Neural cell (in vitro differentiated cells): ENCODE results near the gene PSMA8. TPM values are rescaled to one million over a fixed set of nuclear protein-coding genes. Genes with fewer than 3 reads are reported as not detected.
"Not testable (repeated sequence)": the region's sequence is repeated elsewhere in the genome, so short reads cannot be mapped to it uniquely, and the experiment has no call there.

ENCODE experiments used
- H2AFZ ChIP-seq: fragments of 200-600, 300-800 bp; sonication (generic), shearing (Covaris generic); 2 replicates; pipeline ENCODE4 v1.6.0; 2014; ENCODE audit warnings: low read depth, mild to moderate bottlenecking, antibody characterized with exemption, low read length, moderate library complexity
- H3F3A ChIP-seq: fragments of 200-600 bp; shearing (Covaris generic); 2 replicates; pipeline ENCODE4 v1.6.1; 2016; ENCODE audit warnings: mild to moderate bottlenecking, moderate library complexity, mixed read lengths, antibody characterized with exemption, low read length; ENCODE audit not compliant: insufficient read depth, poor library complexity, severe bottlenecking
- H3K27ac ChIP-seq: fragments of 200-600, 300-800 bp; sonication (generic), shearing (Covaris generic); 2 replicates; pipeline ENCODE4 v1.5.1; 2014; ENCODE audit warnings: mild to moderate bottlenecking, low read length, moderate library complexity
- H3K27me3 ChIP-seq: fragments of 300-800, 200-600 bp; sonication (generic), shearing (Covaris generic); 2 replicates; pipeline ENCODE4 v1.6.0; 2014; ENCODE audit warnings: mild to moderate bottlenecking, low read depth, low read length, moderate library complexity; ENCODE audit not compliant: insufficient read depth
- H3K36me3 ChIP-seq: fragments of 300-800, 200-600 bp; sonication (generic), shearing (Covaris generic); 2 replicates; pipeline ENCODE4 v1.5.1; 2014; ENCODE audit warnings: mild to moderate bottlenecking, antibody characterized with exemption, low read length, moderate library complexity; ENCODE audit not compliant: insufficient read depth
- H3K4me2 ChIP-seq: fragments of 300-800, 200-600 bp; sonication (generic), shearing (Covaris generic); 2 replicates; pipeline ENCODE4 v1.6.0; 2014; ENCODE audit warnings: mild to moderate bottlenecking, low read length
- H3K4me3 ChIP-seq: fragments of 300-800, 200-600 bp; sonication (generic), shearing (Covaris generic); 2 replicates; pipeline ENCODE4 v1.5.1; 2014; ENCODE audit warnings: mild to moderate bottlenecking, low read length, moderate library complexity
- H3K79me2 ChIP-seq: fragments of 200-600 bp; shearing (Covaris generic); replicated peaks from 2 replicates; pipeline ENCODE4 v1.6.0; 2014; ENCODE audit warnings: mild to moderate bottlenecking, low read length, moderate library complexity; ENCODE audit not compliant: insufficient read depth
- H3K9ac ChIP-seq: fragments of 300-800, 200-600 bp; sonication (generic), shearing (Covaris generic); 2 replicates; pipeline ENCODE4 v1.6.1; 2016; ENCODE audit warnings: mild to moderate bottlenecking, low read length, mixed read lengths
- H3K9me2 ChIP-seq: fragments of 200-600 bp; shearing (Covaris generic); 2 replicates; pipeline ENCODE4 v1.6.1; 2016; ENCODE audit warnings: mild to moderate bottlenecking, low read length, mixed read lengths; ENCODE audit not compliant: insufficient read depth
- H3K9me3 ChIP-seq: fragments of 200-600, 300-800 bp; sonication (generic), shearing (Covaris generic); 2 replicates; pipeline ENCODE4 v1.6.1; 2016; ENCODE audit warnings: mild to moderate bottlenecking, mixed run types, low read length, moderate library complexity, mixed read lengths
- H4K20me1 ChIP-seq: fragments of 200-600 bp; shearing (Covaris generic); 2 replicates; pipeline ENCODE4 v1.6.1; 2016; ENCODE audit warnings: mild to moderate bottlenecking, mixed run types; ENCODE audit not compliant: insufficient read depth
- EP300 ChIP-seq: fragments of 450-650 bp; conservative IDR thresholded peaks from 2 replicates; pipeline ENCODE4 v1.6.1; 2014; ENCODE audit warnings: antibody characterized with exemption, mild to moderate bottlenecking, moderate library complexity; ENCODE audit not compliant: poor library complexity, severe bottlenecking
- EZH2 ChIP-seq: fragments of 200-600, 300-800 bp; shearing (Covaris generic), sonication (generic); IDR thresholded peaks from 2 replicates; pipeline ENCODE4 v1.6.1; 2014; ENCODE audit warnings: antibody characterized with exemption, low read length, borderline replicate concordance, mild to moderate bottlenecking; ENCODE audit not compliant: insufficient read depth, poor library complexity, severe bottlenecking
- MXI1 ChIP-seq: fragments of 450-650 bp; conservative IDR thresholded peaks from 2 replicates; pipeline ENCODE4 v1.6.1; 2014; ENCODE audit warnings: antibody characterized with exemption, mild to moderate bottlenecking; ENCODE audit not compliant: poor library complexity, severe bottlenecking
- POLR2AphosphoS5 ChIP-seq: IDR thresholded peaks from 2 replicates; pipeline ENCODE4 v1.6.1; 2012
- RAD21 ChIP-seq: fragments of 450-650 bp; conservative IDR thresholded peaks from 2 replicates; pipeline ENCODE4 v1.6.1; 2014; ENCODE audit warnings: antibody characterized with exemption, mild to moderate bottlenecking, moderate library complexity
- SMC3 ChIP-seq: fragments of 450-650 bp; conservative IDR thresholded peaks from 2 replicates; pipeline ENCODE4 v1.6.1; 2014; ENCODE audit warnings: antibody characterized with exemption, mild to moderate bottlenecking, moderate library complexity; ENCODE audit not compliant: poor library complexity
- TAF1 ChIP-seq: IDR thresholded peaks from 2 replicates; pipeline ENCODE4 v1.6.1; 2012; ENCODE audit warnings: low read depth
- polyA plus RNA-seq: library from polyadenylated mRNA; depleted of rRNA; stranded (reverse); fragments of >200 nt; gene quantifications from 2 replicates; pipeline ENCODE4 v1.2.3, GENCODE V29; 2014
- TF ChIP-seq, protein P1 (sequence below): fragments of 450-650 bp; IDR thresholded peaks from 2 replicates; pipeline ENCODE4 v1.5.1; 2014; ENCODE audit warnings: antibody characterized with exemption, mild to moderate bottlenecking, moderate library complexity; ENCODE audit not compliant: poor library complexity, severe bottlenecking
- TF ChIP-seq, protein P2 (sequence below): IDR thresholded peaks from 2 replicates; pipeline ENCODE4 v1.6.1; 2012; ENCODE audit warnings: borderline replicate concordance

The PSMA8 gene
- polyA plus RNA-seq, 1 donor from 2014 or later: not detected

DNA sequence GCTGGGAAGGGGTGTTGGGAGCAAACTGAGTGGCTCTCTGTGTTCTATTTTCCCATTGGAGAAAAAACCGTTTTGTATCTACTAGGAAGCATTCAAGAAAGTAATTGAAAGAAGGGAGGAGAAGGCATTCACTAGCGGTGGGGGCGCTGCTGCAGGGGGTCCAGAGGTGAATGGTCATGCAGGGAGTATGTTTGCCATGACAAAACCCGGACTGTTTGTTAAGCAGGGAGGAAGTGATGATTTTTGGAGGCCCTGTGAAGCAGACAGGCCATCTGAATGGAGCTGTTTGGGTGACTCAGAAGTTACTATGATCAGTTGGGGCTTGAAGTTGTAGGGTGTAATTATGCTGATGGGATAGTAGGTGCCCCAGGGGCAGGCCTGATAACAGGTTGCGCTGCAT, 99.5 kb downstream of the PSMA8 start:
- Histone ChIP-seq H3K4me2 (no peak overlapping the region), H3K27me3 (no peaks in the 10 kb centered on the region), H3K79me2 (no peaks in the 10 kb centered on the region), H3K36me3 (no peaks in the 10 kb centered on the region), H3K9me3 (no peaks in the 10 kb centered on the region), H4K20me1 (no peaks in the 10 kb centered on the region), H3F3A (no peaks in the 10 kb centered on the region), H2AFZ (no peak overlapping the region), H3K9ac (no peak overlapping the region), H3K9me2 (no peaks in the 10 kb centered on the region), H3K4me3 (no peak overlapping the region), H3K27ac (no peak overlapping the region)
- TF ChIP-seq POLR2AphosphoS5 (no peak), SMC3 (no peak), EZH2 (no peak), EP300 (no peak), TAF1 (no peak), RAD21 (no peak), MXI1 (no peak)
- TF ChIP-seq, protein P1, sequence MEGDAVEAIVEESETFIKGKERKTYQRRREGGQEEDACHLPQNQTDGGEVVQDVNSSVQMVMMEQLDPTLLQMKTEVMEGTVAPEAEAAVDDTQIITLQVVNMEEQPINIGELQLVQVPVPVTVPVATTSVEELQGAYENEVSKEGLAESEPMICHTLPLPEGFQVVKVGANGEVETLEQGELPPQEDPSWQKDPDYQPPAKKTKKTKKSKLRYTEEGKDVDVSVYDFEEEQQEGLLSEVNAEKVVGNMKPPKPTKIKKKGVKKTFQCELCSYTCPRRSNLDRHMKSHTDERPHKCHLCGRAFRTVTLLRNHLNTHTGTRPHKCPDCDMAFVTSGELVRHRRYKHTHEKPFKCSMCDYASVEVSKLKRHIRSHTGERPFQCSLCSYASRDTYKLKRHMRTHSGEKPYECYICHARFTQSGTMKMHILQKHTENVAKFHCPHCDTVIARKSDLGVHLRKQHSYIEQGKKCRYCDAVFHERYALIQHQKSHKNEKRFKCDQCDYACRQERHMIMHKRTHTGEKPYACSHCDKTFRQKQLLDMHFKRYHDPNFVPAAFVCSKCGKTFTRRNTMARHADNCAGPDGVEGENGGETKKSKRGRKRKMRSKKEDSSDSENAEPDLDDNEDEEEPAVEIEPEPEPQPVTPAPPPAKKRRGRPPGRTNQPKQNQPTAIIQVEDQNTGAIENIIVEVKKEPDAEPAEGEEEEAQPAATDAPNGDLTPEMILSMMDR: no peak
- TF ChIP-seq, protein P2, sequence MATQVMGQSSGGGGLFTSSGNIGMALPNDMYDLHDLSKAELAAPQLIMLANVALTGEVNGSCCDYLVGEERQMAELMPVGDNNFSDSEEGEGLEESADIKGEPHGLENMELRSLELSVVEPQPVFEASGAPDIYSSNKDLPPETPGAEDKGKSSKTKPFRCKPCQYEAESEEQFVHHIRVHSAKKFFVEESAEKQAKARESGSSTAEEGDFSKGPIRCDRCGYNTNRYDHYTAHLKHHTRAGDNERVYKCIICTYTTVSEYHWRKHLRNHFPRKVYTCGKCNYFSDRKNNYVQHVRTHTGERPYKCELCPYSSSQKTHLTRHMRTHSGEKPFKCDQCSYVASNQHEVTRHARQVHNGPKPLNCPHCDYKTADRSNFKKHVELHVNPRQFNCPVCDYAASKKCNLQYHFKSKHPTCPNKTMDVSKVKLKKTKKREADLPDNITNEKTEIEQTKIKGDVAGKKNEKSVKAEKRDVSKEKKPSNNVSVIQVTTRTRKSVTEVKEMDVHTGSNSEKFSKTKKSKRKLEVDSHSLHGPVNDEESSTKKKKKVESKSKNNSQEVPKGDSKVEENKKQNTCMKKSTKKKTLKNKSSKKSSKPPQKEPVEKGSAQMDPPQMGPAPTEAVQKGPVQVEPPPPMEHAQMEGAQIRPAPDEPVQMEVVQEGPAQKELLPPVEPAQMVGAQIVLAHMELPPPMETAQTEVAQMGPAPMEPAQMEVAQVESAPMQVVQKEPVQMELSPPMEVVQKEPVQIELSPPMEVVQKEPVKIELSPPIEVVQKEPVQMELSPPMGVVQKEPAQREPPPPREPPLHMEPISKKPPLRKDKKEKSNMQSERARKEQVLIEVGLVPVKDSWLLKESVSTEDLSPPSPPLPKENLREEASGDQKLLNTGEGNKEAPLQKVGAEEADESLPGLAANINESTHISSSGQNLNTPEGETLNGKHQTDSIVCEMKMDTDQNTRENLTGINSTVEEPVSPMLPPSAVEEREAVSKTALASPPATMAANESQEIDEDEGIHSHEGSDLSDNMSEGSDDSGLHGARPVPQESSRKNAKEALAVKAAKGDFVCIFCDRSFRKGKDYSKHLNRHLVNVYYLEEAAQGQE: no peak

DNA sequence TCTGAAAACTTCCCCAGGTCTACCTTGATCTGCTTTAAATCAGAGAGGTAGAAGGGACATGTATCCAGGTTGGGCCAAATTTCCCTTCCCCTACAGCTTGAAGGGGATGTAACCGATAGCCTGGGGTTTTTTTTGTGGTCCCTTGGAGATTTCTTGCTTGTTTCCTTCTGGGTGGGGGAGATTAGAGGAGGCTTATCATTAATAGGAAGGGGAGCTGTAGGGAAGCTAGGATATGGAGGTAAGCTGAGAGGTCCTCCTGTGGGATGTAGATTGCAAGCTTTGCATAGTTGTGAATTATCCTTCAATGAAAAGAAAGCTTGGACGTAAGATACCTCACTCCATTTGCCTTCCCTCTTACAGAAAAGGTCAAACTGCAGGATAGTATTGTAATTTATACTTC, 103.7 kb downstream of the PSMA8 start:
- H2AFZ ChIP-seq, H3K4me3 ChIP-seq, H3K9me2 ChIP-seq, H3K9me3 ChIP-seq, H3K79me2 ChIP-seq, H3K4me2 ChIP-seq, H3K36me3 ChIP-seq, H3K9ac ChIP-seq, H4K20me1 ChIP-seq, H3F3A ChIP-seq, H3K27ac ChIP-seq, H3K27me3 ChIP-seq: not testable (repeated sequence)

DNA sequence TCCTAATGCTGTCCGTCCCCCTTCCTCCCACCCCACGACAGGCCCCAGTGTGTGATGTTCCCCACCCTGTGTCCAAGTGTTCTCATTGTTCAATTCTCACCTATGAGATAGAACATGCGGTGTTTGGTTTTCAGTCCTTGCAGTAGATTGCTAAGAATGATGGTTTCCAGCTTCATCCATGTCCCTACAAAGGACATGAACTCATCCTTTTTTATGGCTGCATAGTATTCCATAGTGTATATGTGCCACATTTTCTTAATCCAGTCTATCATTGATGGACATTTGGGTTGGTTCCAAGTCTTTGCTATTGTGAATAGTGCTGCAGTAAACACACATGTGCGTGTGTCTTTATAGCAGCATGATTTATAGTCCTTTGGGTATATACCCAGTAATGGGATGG, 105.0 kb downstream of the PSMA8 start:
- not testable (repeated sequence) for H2AFZ ChIP-seq, H3K27me3 ChIP-seq, H3F3A ChIP-seq, H3K27ac ChIP-seq, H3K4me2 ChIP-seq, H3K9me2 ChIP-seq, H4K20me1 ChIP-seq, H3K36me3 ChIP-seq, H3K4me3 ChIP-seq, H3K79me2 ChIP-seq, H3K9me3 ChIP-seq, H3K9ac ChIP-seq

DNA sequence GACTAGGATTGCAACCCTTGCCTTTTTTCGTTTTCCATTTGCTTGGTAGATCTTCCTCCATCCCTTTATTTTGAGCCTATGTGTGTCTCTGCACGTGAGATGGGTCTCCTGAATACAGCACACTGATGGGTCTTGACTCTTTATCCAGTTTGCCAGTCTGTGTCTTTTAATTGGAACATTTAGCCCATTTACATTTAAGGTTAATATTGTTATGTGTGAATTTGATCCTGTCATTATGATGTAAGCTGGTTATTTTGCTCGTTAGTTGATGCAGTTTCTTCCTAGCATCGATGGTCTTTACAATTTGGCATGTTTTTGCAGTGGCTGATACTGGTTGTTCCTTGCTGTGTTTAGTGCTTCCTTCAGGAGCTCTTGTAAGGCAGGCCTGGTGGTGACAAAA, 108.7 kb downstream of the PSMA8 start:
- H3K9me2 ChIP-seq, H3K4me2 ChIP-seq, H3K27me3 ChIP-seq, H3K27ac ChIP-seq, H4K20me1 ChIP-seq, H2AFZ ChIP-seq, H3F3A ChIP-seq, H3K36me3 ChIP-seq, H3K9ac ChIP-seq, H3K79me2 ChIP-seq, H3K4me3 ChIP-seq, H3K9me3 ChIP-seq: not testable (repeated sequence)
